ENCODE data around the gene COA5.

GRCh38 chr2:98569915-98570314 lies 38.4 kb downstream of the COA5 start:
- no peak for TF ChIP-seq CTCF (IDR thresholded peaks at IDR 0.05)
- no peak for TF ChIP-seq POLR2A (IDR thresholded peaks at IDR 0.05)
